Measurements from ENCODE around the gene ZIM2.

GRCh38 chr19:56838024-56838908 lies 2.3 kb downstream of the ZIM2 start:
- TF ChIP-seq CTCF (IDR thresholded peaks at IDR 0.05) (peak in 1 of 7 experiments; percentile 17), POLR2AphosphoS5 (IDR thresholded peaks at IDR 0.05) (peak in 1 of 3 donors; percentile 15), POLR2A (IDR thresholded peaks at IDR 0.05) (no peak)
